ENCODE data around the gene RGS13. TPM values are rescaled to one million over a fixed set of nuclear protein-coding genes. Genes with fewer than 3 reads are reported as not detected.
A peak's percentile ranks its signal among the peaks of the same experiment; 100 is the strongest.
"Not testable (repeated sequence)": the region's sequence is repeated elsewhere in the genome, so short reads cannot be mapped to it uniquely, and the experiment has no call there.

Gene RGS13
- total RNA-seq, 1 experiment from 2014 or later = not detected

DNA sequence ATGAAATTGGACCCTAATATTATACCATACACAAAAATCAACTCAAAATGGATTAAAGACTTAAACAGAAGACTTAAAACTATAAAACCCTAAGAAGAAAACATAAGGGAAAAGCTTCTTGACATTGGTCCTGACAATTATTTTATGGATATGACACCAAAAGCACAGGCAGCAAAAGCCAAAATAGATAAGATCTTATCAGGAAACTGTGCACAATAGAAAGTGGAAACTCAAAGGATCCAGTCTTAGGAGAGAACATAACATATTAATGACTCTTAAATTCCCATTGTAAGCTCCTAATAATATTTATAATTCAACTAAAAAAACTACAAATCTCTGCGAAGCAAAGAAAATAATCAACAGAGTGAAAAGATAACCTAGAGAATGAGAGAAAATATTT lies 39.8 kb downstream of the RGS13 start:
- DNase-seq (ENCODE audit: low read depth) = no peak

- DNase-seq (ENCODE audit: low read depth) = no peak
Measured at GRCh38 chr1:192678099-192678498, 42.2 kb downstream of the RGS13 start.

GRCh38 chr1:192682335-192682734 lies 46.4 kb downstream of the RGS13 start:
- no peak for DNase-seq (ENCODE audit: low read depth)

- DNase-seq (ENCODE audit: low read depth) = not testable (repeated sequence)
Measured at GRCh38 chr1:192683081-192683480, 47.1 kb downstream of the RGS13 start.

DNA sequence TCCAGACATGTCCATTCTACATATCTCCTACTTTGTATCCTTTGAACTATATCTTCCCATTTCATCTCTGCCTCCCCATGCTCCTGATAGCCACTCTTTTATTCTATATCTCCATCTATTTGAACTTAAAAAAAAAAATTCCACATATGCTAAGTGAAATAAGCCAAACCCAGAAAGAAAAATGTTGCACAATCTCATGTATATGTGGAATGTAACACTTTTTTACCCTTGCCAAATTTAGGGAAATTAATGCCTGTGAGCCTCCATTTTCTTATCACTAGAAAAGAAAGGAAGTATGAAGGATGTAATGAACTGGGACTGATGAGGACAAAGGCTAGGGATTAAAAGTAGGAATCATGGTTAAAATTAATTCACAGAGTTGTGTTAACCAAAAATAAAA lies 53.5 kb downstream of the RGS13 start:
- no peak for DNase-seq (ENCODE audit: low read depth)

DNA sequence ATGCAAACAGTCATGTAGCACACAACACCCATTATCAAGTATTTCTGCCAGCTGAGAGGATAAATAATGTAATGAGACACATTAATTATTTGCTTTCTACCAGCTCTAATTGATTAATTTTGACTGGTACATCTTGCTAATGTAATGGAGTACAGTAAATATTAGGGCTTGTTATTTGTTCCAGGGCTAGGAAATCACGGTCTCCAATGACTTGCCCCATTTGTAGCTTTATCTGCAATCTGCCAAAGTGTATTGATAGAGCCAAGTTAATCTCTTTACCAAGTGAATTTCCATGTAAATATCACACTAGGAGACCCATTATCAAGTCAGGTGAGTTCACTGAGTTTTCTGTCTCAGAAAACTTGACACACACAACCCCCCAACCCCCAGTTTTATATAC lies 55.1 kb downstream of the RGS13 start:
- no peak for DNase-seq (ENCODE audit: low read depth)

GRCh38 chr1:192696082-192696481 lies 60.1 kb downstream of the RGS13 start:
- no peak for DNase-seq (ENCODE audit: low read depth)

GRCh38 chr1:192697771-192698170 lies 61.8 kb downstream of the RGS13 start:
- no peak for DNase-seq (ENCODE audit: low read depth)

GRCh38 chr1:192698731-192699130 lies 62.8 kb downstream of the RGS13 start:
- DNase-seq (ENCODE audit: low read depth) = no peak

GRCh38 chr1:192700834-192701271 lies 64.9 kb downstream of the RGS13 start:
- DNase-seq (ENCODE audit: low read depth) = peak; percentile 78

DNA sequence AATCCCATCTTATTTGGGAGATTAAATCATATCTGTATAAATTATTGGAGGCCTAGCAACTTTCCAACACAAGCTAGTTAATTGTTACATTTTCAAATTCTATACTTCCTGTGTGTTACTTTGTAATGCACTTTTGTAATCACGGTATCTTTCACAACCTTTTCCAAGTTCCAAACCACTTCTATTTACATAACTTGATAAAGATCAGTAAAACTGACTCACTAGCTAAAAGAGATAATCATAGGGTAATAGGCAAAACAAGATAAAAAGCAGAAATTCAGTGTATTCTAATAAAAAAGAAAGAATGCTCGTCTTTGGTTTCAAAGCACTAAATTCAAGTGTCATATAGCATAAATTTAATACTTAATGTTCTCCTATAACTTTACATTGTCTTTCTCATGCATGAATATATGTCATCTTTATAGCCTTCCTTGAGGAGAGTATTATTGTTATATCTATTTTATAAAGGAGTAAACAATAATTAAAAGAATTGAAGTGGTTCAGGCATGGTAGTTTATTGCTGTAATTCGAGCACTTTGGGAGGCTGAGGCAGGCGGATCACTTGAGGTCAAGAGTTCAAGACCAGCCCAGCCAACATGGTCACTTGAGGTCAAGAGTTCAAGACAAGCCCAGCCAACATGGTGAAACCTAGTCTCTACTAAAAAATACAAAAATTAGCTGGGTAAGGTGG lies 66.4 kb downstream of the RGS13 start:
- DNase-seq (ENCODE audit: low read depth) = peak; percentile 31

DNA sequence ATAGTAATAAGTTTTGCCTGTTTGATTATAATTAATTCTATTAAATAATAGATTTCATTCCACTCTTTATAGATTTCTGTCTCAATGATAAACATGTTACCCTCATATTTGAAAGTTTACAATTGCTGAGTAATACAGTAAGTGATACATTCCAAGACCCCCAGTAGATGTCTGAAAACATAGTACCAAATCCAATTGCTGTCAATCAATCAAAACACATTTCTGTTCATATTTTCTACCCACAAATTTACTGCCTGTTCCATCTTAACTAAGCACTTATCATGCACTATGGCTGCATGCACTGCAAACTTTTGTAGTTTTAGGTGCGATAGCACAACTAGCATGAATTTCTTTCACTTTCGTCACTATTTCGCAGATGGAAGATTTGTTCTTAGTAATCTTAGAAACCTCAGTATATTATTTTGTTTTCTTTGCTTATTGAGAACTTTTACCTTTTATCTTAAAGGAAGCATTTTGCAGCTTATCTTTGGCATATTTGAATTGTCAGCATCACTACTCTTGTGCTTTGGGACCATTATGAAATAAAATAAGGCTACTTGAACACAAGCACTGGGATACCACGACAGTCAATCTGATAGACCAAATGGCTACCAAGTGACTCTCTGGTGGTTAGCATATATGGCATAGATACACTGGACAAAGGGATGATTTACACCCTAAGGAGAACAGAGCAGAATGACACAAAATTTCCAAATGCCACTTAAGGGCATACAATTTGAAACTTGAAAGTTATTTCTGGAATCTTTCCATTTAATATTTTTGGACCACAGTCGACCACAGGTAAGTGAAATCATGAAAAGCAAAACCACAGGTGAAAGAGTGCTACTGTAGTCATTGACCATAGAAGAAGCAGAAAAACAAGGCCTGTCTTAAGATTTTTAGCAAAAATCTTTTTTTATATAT lies 67.6 kb downstream of the RGS13 start:
- no peak for DNase-seq (ENCODE audit: low read depth)

GRCh38 chr1:192705510-192705909 lies 69.6 kb downstream of the RGS13 start:
- DNase-seq (ENCODE audit: low read depth) = no peak

- no peak for DNase-seq (ENCODE audit: low read depth)
Measured at GRCh38 chr1:192706936-192707335, 71.0 kb downstream of the RGS13 start.

GRCh38 chr1:192707978-192708547 lies 72.1 kb downstream of the RGS13 start:
- DNase-seq (ENCODE audit: low read depth) = no peak

GRCh38 chr1:192709544-192709943 lies 73.6 kb downstream of the RGS13 start:
- DNase-seq (ENCODE audit: low read depth) = no peak

Other genes with a start within 250 kb of the RGS13 start
- gene RGS1, start 60.4 kb upstream of the RGS13 start, total RNA-seq (2014; rRNA removed) = 0.11 and 0.19 TPM in 2 replicates
- 21.1 and 21.2 TPM in 2 replicates for gene RGS2, start 172.9 kb downstream of the RGS13 start, total RNA-seq (2014; rRNA removed)